ENCODE data around the gene BCKDK.
"Not testable (repeated sequence)": the region's sequence is repeated elsewhere in the genome, so short reads cannot be mapped to it uniquely, and the experiment has no call there.

BCKDK gene

GRCh38 chr16:31129568-31130335, 21.6 kb downstream of the BCKDK start:
- peak; percentile 41 for DNase-seq

GRCh38 chr16:31130336-31130891, 22.2 kb downstream of the BCKDK start:
- peak; percentile 58 for DNase-seq

- no peak for DNase-seq
These were observed 22.7 kb downstream of the BCKDK start for GRCh38 chr16:31130899-31131298.

- no peak for DNase-seq
These were observed 23.2 kb downstream of the BCKDK start for GRCh38 chr16:31131416-31131815.

- no peak for DNase-seq
These were observed 23.7 kb downstream of the BCKDK start for GRCh38 chr16:31131841-31132271.

GRCh38 chr16:31132303-31132979, 24.3 kb downstream of the BCKDK start:
- no peak for DNase-seq

- no peak for DNase-seq
These were observed 24.9 kb downstream of the BCKDK start for GRCh38 chr16:31133046-31133501.

- no peak for DNase-seq
These were observed 25.9 kb downstream of the BCKDK start for GRCh38 chr16:31134091-31134571.

GRCh38 chr16:31134625-31135534, 26.7 kb downstream of the BCKDK start:
- DNase-seq, result peak; percentile 50

GRCh38 chr16:31135535-31136286, 27.5 kb downstream of the BCKDK start, which contains the start of gene PRSS8:
TSS of gene PRSS8 (minus strand) at chr16:31135727. CDS start at chr16:31135498, 229 bp downstream.
- no peak for DNase-seq

- DNase-seq, result no peak
These were observed 28.1 kb downstream of the BCKDK start for GRCh38 chr16:31136287-31136662.

- DNase-seq, result not testable (repeated sequence)
These were observed 28.8 kb downstream of the BCKDK start for GRCh38 chr16:31136822-31137499.

GRCh38 chr16:31138621-31139578, 30.7 kb downstream of the BCKDK start:
- DNase-seq, result no peak

- DNase-seq, result not testable (repeated sequence)
These were observed 32.9 kb downstream of the BCKDK start for GRCh38 chr16:31141071-31141469.

GRCh38 chr16:31141489-31142108, 33.4 kb downstream of the BCKDK start:
- DNase-seq, result no peak

GRCh38 chr16:31142109-31143010, 34.2 kb downstream of the BCKDK start:
- DNase-seq, result peak; percentile 94

GRCh38 chr16:31143011-31143693, 35.0 kb downstream of the BCKDK start:
- DNase-seq, result no peak

GRCh38 chr16:31143694-31144148, 35.5 kb downstream of the BCKDK start:
- no peak for DNase-seq
